Measurements from ENCODE around the gene LRRC49.
A peak's percentile ranks its signal among the peaks of the same experiment; 100 is the strongest.

Gene LRRC49

DNA sequence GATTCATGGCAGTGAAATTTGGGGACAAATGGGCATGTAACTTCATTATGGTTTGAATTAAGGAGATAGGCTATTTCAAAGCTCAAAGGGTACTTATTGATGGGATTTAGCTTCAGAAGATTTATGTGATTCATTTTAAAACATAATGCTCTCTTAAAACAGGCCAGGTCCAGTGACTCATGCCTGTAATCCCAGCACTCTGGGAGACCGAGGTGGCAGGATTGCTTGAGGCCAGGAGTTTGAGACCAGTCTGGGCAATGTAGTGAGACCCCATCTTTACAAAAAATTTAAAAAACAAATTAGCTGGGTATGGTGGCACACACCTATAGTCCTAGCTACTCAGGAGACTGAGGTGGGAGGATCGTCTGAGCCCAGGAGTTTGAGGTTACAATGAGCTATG is 11.8 kb upstream of the LRRC49 start:
- DNase-seq (ENCODE audit: extremely low spot score): no peak
- no peak for TF ChIP-seq CTCF (IDR thresholded peaks at IDR 0.05; ENCODE audit: control extremely low read depth, extremely low read depth, low read depth, missing control alignments)
- CTCF ChIA-PET: interaction anchor here (1.0 to 2.4 kb wide), 2 partner anchors 12 to 56 kb away, joined by 3 to 7 read pairs; no protein-coding TSS in a partner anchor
- POLR2A ChIA-PET: no interaction called here

- CTCF ChIA-PET: interaction anchor here (2.4 kb wide), 1 partner anchor 13 kb away, joined by 7 read pairs; no protein-coding TSS in a partner anchor
- DNase-seq (ENCODE audit: extremely low spot score): no peak
- no peak for TF ChIP-seq CTCF (IDR thresholded peaks at IDR 0.05; ENCODE audit: control extremely low read depth, extremely low read depth, low read depth, missing control alignments)
- POLR2A ChIA-PET: no interaction called here
Observed at GRCh38 chr15:70882361-70882760, 10.3 kb upstream of the LRRC49 start.

DNA sequence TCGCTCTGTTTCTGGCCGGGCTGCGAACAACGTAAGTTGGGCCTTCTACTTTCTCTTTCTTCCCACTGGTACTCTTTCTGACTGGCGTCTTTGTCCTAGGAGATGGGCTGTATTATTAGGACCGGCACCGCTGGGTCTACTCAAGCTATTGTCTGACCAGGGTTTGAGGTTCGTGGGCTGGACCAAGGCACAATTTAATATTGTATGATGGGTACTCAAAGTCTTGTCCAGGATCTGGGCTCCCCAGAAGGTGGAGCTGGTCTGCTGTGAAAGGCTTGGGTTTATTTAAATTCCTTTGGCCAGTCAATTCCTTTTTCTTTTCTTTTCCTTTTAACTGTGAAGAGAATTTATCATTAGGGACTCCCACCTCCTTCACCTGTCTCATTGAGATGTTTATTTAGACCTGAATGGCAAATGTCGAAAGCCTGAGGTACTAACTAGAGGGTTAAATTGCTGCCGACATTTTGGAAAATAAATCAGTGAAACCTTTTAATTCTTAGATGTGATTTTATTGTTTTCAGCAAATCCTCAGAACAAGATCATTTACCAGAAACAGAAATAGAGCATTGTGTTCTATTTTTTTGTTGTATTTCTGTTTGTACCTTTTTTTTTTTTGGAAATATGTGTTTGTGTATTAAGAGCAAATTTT is 410 bp downstream of the LRRC49 start:
- POLR2A ChIA-PET: no interaction called here
- CTCF ChIA-PET: interaction anchor here (1.2 kb wide), 1 partner anchor 8 kb away, joined by 3 read pairs; no protein-coding TSS in a partner anchor
- TF ChIP-seq CTCF (IDR thresholded peaks at IDR 0.05; ENCODE audit: control extremely low read depth, extremely low read depth, low read depth, missing control alignments): peak; percentile 56
- peak; percentile 38 for DNase-seq (ENCODE audit: extremely low spot score)

GRCh38 chr15:70902107-70902506 is 9.5 kb downstream of the LRRC49 start:
- DNase-seq (ENCODE audit: extremely low spot score): no peak
- POLR2A ChIA-PET: no interaction called here
- CTCF ChIA-PET: no interaction called here
- no peak for TF ChIP-seq CTCF (IDR thresholded peaks at IDR 0.05; ENCODE audit: control extremely low read depth, extremely low read depth, low read depth, missing control alignments)

DNA sequence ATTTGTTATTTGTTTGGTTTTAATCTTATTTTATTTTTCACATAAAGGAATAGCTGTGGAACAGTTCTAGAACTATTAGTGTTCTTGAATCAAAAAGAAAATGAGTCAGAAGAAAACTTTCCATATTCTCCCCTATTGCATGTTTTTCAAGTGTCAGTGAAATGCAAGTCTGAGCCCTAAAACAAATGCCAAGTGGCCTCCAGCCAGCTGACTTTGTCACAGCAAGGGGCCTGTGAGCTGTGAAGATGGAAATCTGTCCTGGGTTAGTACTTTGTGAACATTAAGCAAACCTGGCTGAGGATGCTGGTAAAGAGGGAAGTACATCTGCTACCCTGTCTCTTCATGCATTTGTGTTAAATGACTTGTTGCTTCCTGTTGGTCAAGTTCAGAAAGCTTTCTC is 14.2 kb downstream of the LRRC49 start:
- no peak for DNase-seq (ENCODE audit: extremely low spot score)
- ChIA-PET CTCF (interaction anchor here (1.8 kb wide), 2 partner anchors 11 to 13 kb away, joined by 3 to 5 read pairs; no protein-coding TSS in a partner anchor), POLR2A (no interaction called here)
- no peak for TF ChIP-seq CTCF (IDR thresholded peaks at IDR 0.05; ENCODE audit: control extremely low read depth, extremely low read depth, low read depth, missing control alignments)

GRCh38 chr15:70907784-70908471 is 15.3 kb downstream of the LRRC49 start:
- POLR2A ChIA-PET: no interaction called here
- DNase-seq (ENCODE audit: extremely low spot score): no peak
- TF ChIP-seq CTCF (IDR thresholded peaks at IDR 0.05; ENCODE audit: control extremely low read depth, extremely low read depth, low read depth, missing control alignments): no peak
- CTCF ChIA-PET: no interaction called here

Data from GM10248 (cell line).